Nephron (organoid): ENCODE measurements around the gene ARHGAP4.

Experiments used
- H3K27ac Mint-ChIP-seq, 3 experiments: 2 replicates each; pipeline ENCODE4 v1.8.0; 2020; ENCODE audit warnings: mixed read lengths in 3 of 3, mild to moderate bottlenecking in 2 of 3, moderate library complexity in 1 of 3
- H3K27me3 Mint-ChIP-seq: 2 replicates; pipeline ENCODE4 v1.8.0; 2021; ENCODE audit warnings: low read depth, mild to moderate bottlenecking, moderate library complexity, mixed read lengths
- H3K36me3 Mint-ChIP-seq: 2 replicates; pipeline ENCODE4 v1.8.0; 2020; ENCODE audit warnings: low read depth, mixed read lengths
- H3K4me1 Mint-ChIP-seq: 2 replicates; pipeline ENCODE4 v1.8.0; 2020; ENCODE audit warnings: mixed read lengths
- H3K4me3 Mint-ChIP-seq, 3 experiments: 2 replicates each; pipeline ENCODE4 v1.8.0; 2020; ENCODE audit warnings: mild to moderate bottlenecking in 3 of 3, mixed read lengths in 3 of 3, moderate library complexity in 2 of 3
- H3K9me3 Mint-ChIP-seq: 2 replicates; pipeline ENCODE4 v1.8.0; 2020; ENCODE audit warnings: mixed read lengths
- TF ChIP-seq, protein P1 (sequence below), 3 experiments: fragments of 200-600 bp; sonication (generic); IDR thresholded peaks; one replicate each; pipeline ENCODE4 v1.5.0; 2021; ENCODE audit warnings: antibody characterized with exemption in 3 of 3; ENCODE audit not compliant: unreplicated experiment in 3 of 3

The ARHGAP4 gene

DNA sequence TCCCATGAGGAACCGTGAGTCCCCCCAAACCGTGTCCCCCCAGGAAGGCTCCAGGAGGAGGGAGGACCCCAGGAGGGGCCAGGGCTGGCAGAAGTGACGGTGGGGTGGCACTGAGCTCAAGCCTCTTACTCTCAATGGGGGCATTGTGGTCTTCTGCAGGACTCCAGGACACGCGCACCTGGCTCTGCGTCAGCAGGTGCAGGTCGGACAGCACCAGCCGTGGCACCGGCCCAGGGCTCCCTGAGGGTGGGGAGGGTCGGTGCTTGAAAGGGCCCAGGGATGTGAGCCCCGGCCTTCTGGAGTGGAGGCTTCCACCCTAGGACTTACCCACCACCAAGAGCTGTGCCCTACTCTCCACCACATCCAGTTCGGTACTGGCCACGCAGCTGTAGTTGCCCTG is 58.4 kb downstream of the ARHGAP4 start:
- H3K4me3 Mint-ChIP-seq: no peak overlapping the region
- TF ChIP-seq, protein P1, sequence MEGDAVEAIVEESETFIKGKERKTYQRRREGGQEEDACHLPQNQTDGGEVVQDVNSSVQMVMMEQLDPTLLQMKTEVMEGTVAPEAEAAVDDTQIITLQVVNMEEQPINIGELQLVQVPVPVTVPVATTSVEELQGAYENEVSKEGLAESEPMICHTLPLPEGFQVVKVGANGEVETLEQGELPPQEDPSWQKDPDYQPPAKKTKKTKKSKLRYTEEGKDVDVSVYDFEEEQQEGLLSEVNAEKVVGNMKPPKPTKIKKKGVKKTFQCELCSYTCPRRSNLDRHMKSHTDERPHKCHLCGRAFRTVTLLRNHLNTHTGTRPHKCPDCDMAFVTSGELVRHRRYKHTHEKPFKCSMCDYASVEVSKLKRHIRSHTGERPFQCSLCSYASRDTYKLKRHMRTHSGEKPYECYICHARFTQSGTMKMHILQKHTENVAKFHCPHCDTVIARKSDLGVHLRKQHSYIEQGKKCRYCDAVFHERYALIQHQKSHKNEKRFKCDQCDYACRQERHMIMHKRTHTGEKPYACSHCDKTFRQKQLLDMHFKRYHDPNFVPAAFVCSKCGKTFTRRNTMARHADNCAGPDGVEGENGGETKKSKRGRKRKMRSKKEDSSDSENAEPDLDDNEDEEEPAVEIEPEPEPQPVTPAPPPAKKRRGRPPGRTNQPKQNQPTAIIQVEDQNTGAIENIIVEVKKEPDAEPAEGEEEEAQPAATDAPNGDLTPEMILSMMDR (IDR thresholded peaks at IDR 0.05; ENCODE audit: unreplicated experiment in 3 of 3): no peak
- peaks cover 9% of the 10 kb centered on the region for H3K36me3 Mint-ChIP-seq
- H3K27ac Mint-ChIP-seq: no peak overlapping the region
- H3K9me3 Mint-ChIP-seq: peaks cover 13% of the 10 kb centered on the region
- peaks cover 11% of the 10 kb centered on the region for H3K27me3 Mint-ChIP-seq
- no peaks in the 10 kb centered on the region for H3K4me1 Mint-ChIP-seq

GRCh38 chrX:153867139-153867538 is 58.9 kb downstream of the ARHGAP4 start:
- H3K27me3 Mint-ChIP-seq: peaks cover 7% of the 10 kb centered on the region
- peaks cover 9% of the 10 kb centered on the region for H3K36me3 Mint-ChIP-seq
- H3K9me3 Mint-ChIP-seq: peaks cover 8% of the 10 kb centered on the region
- no peak overlapping the region for H3K27ac Mint-ChIP-seq
- no peak overlapping the region for H3K4me3 Mint-ChIP-seq
- H3K4me1 Mint-ChIP-seq: no peaks in the 10 kb centered on the region
- TF ChIP-seq, protein P1 (IDR thresholded peaks at IDR 0.05; ENCODE audit: unreplicated experiment in 3 of 3): no peak

- TF ChIP-seq, protein P1 (IDR thresholded peaks at IDR 0.05; ENCODE audit: unreplicated experiment in 3 of 3): no peak
- Mint-ChIP-seq H3K9me3 (peaks cover 7% of the 10 kb centered on the region), H3K27ac (no peak overlapping the region), H3K4me1 (no peaks in the 10 kb centered on the region), H3K27me3 (peaks cover 7% of the 10 kb centered on the region), H3K36me3 (peaks cover 9% of the 10 kb centered on the region), H3K4me3 (no peak overlapping the region)
These were observed 59.6 kb downstream of the ARHGAP4 start for GRCh38 chrX:153866302-153867019.

- Mint-ChIP-seq H3K9me3 (peaks cover 7% of the 10 kb centered on the region), H3K36me3 (peaks cover 9% of the 10 kb centered on the region), H3K27me3 (peaks cover 7% of the 10 kb centered on the region), H3K27ac (no peak overlapping the region), H3K4me3 (no peak overlapping the region), H3K4me1 (no peaks in the 10 kb centered on the region)
- TF ChIP-seq, protein P1 (IDR thresholded peaks at IDR 0.05; ENCODE audit: unreplicated experiment in 3 of 3): no peak
These were observed 60.4 kb downstream of the ARHGAP4 start for GRCh38 chrX:153865685-153866084.

GRCh38 chrX:153865321-153865580 is 60.8 kb downstream of the ARHGAP4 start:
- peaks cover 9% of the 10 kb centered on the region for H3K36me3 Mint-ChIP-seq
- H3K27me3 Mint-ChIP-seq: peaks cover 7% of the 10 kb centered on the region
- H3K27ac Mint-ChIP-seq: no peak overlapping the region
- H3K4me3 Mint-ChIP-seq: no peak overlapping the region
- TF ChIP-seq, protein P1 (IDR thresholded peaks at IDR 0.05; ENCODE audit: unreplicated experiment in 3 of 3): no peak
- peaks cover 7% of the 10 kb centered on the region for H3K9me3 Mint-ChIP-seq
- no peaks in the 10 kb centered on the region for H3K4me1 Mint-ChIP-seq
